Measurements from ENCODE around the gene CACNA1G.
A peak's percentile ranks its signal among the peaks of the same experiment; 100 is the strongest.

Gene CACNA1G

GRCh38 chr17:50549256-50549941 lies 11.1 kb upstream of the CACNA1G start:
- DNase-seq = no peak

DNA sequence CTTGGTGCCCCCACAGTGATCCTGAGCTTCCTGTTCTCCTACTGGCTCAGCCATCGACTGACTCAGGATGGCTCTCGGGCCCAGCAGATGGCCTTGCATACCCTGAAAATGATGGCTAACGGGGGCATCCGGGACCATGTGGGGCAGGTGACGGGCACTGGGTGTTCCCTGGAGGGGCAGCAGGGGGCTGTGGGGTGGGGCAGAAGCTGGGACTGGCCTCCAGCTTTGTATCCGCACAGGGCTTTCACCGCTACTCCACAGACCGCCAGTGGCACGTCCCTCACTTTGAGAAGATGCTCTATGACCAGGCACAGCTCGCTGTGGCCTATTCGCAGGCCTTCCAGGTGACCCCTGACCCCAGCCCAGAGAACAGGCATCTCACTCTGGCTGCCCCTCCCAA lies 10.5 kb upstream of the CACNA1G start:
- no peak for DNase-seq

DNA sequence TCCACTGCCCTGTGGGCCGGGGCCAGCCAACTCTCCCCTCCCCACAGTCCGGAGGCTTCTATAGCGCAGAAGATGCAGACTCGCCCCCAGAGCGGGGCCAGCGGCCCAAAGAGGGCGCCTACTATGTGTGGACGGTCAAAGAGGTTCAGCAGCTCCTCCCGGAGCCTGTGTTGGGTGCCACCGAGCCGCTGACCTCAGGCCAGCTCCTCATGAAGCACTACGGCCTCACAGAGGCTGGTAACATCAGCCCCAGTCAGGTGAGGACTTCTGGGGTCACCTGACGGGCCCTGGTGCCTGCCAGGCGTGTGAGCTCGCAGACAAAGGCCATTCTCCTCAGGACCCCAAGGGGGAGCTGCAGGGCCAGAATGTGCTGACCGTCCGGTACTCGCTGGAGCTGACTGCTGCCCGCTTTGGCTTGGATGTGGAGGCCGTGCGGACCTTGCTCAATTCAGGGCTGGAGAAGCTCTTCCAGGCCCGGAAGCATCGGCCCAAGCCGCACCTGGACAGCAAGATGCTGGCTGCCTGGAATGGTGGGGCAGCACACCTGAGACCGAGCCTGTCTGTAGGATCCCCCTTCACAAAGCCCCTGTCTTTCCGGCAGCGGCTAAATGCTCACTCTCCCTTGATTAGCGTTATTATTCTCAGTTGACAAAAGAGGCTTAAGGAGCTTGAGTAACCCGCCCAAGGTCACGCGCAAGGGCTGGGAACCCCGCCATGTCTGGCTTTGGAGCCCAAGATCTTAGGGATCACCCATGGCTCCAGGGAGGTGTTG lies 9.7 kb upstream of the CACNA1G start:
- DNase-seq = peak; percentile 70

DNA sequence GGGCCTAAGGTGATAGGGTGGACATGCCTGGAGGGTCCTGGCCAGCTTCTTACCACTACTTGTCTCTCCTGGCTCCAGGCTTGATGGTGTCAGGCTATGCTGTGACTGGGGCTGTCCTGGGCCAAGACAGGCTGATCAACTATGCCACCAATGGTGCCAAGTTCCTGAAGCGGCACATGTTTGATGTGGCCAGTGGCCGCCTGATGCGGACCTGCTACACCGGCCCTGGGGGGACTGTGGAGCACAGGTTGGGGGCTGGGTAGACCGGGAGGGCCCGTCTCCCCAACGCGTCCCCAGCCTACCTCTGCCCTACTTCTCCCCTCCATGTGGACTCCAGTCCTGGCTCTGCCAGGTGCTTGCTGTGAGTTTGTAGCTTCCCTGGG lies 9.1 kb upstream of the CACNA1G start:
- no peak for DNase-seq

- DNase-seq = no peak
These were observed 8.6 kb upstream of the CACNA1G start for GRCh38 chr17:50551884-50552283.

DNA sequence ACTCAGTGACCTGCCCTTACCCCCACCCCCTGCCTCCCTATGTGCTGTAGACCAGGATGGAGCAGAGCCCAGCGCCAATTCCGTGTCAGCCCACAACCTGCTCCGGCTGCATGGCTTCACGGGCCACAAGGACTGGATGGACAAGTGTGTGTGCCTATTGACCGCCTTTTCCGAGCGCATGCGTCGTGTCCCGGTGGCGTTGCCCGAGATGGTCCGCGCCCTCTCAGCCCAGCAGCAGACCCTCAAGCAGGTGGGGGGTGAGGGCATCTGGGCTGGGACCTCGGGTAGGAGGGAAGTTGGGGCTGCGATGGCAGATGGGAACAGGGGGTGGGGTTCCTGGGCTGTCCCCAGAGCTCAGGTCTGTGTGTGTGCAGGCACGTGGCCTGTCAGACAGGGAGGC lies 6.3 kb upstream of the CACNA1G start:
- DNase-seq = no peak

GRCh38 chr17:50556803-50557202 lies 3.7 kb upstream of the CACNA1G start:
- DNase-seq = peak; percentile 85

DNA sequence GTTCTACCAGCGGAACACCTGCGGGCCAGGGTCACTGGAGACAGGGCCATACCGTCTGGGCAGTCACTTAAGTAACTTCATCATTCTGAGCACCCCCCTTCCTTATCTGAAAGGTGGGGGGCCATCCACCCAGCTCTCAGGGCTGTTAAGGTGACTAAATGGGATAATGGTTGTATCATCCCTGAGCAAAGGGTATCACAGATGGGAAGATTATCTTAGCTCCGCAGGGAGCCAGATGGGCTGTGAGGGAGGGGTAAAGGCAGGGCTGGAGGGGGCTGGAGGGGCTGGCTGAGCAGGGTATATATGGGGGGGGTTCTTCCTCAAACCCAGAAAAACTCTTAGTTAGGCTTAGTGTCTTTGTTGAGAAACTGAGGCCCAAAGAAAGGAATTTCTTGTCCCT lies 2.9 kb upstream of the CACNA1G start:
- no peak for DNase-seq

DNA sequence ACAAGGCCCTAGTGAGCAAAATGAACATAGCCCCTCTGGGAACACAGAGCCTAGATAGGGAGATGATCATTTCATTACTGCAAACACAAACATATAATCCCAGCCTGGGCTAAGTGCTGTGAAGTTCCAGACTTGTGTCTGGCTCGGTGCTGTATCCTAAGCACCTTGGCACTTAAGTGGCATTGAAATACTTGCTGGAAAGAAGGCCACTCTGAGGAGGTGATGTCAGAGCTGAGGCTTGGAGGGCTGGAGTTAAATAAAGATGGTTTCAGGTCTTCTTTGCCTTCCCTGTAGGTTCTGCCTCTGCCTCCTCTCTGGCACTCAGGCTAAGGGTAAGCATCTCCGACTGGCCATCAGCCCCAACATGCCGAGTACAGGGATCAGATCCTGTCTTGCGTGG lies 2.4 kb upstream of the CACNA1G start:
- no peak for DNase-seq

DNA sequence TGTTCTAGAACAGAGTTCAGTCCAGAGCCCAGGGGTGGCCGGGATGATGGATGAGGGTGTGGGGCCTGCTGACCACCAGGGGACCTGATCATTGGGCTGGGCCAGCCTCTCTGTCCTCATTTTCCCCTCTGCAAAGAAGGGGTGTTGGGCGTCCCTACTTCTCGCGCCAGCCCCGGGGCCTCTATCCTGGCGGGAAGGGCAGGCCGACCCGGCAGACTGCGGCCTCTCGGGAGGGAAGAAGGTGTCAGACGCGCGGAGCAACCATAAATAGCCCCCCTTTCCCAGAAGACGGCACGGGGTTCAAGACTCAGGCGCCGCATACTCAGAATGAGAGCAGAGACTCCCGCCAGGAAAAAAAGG lies 2.0 kb upstream of the CACNA1G start:
- no peak for DNase-seq

DNA sequence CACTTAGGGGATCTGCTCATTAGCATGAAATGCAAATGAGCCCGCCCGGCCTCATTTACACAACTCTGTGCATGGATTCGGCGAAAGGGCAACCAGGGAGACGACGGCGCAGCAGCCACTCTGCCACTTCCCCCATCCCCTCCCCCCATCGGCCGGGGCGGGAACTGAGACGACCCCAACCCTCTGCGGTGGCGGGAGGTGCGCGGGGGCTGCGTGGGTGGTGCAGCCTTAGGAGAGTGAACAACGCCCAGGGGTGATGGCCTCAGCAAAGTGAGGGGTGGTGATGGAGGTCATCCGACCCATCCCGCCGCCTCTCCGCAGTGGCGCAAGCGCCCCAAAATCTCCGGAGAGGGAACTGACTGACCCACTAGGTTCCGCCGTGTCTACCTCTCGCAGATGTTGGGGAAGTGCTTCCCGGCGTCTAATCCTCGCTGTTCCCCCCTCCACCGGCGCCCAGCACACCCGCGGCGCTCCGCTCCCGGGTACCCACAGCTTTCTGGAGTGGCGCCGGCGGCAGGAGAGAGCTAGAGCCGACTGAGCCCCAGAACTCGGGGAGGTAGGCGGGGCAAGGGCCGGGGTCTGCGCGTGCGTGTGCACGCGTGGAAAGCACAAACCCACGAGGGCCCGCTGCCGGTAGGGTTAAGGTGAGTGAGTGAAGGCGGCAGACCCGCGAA lies 1.4 kb upstream of the CACNA1G start:
- DNase-seq = no peak

GRCh38 chr17:50559674-50560184 lies 786 bp upstream of the CACNA1G start:
- peak; percentile 29 for DNase-seq

GRCh38 chr17:50560931-50561745 lies 623 bp downstream of the CACNA1G start:
- DNase-seq = no peak

GRCh38 chr17:50561746-50562141 lies 1.2 kb downstream of the CACNA1G start:
- no peak for DNase-seq

- no peak for DNase-seq
These were observed 2.0 kb downstream of the CACNA1G start for GRCh38 chr17:50562242-50563091.

GRCh38 chr17:50563092-50563511 lies 2.6 kb downstream of the CACNA1G start:
- no peak for DNase-seq

GRCh38 chr17:50564916-50565315 lies 4.4 kb downstream of the CACNA1G start:
- DNase-seq = no peak

DNA sequence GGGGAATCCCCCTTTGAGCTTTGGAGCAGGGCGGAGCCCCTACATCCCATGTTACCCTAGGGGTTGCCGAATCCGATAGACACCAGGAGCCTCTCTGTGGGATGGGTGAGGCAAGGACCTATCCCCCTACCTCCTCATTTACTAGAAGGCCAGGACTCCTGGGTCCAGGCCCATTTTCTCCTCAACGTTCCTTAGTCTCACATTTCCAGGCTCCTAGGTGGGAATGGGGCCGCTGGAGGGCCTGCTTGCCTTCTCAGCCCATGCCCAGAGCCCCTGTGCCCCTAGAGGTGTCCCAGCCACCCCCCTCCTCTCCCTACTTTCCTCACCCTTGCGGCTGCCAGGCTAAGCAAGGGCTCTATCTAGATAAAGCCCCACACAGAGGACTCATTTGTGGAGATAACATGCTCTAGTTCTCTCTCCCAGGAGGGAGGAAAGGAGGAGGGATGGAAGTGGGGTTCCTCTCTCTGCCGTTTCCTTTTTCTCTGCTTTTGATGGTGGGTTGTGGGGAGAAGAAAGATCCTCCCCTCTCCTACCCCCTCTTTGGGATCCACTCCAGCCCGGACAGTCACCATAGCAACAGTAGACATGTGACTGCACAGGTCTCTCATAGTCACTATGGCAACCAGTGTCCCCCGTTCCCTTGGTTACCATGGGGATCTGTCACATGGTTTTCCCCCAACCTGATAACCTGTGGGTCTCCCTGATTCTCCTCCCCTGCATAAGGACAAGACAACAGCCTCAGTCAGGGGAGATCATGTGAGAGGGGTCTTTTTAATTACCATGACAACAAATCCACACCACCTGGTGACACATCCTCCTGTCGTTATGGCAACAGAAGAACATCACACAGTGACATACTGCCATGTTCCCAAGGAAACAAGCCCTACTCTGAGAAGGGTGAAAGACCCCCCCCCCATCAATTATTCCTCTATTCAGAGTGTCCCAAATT lies 5.2 kb downstream of the CACNA1G start:
- no peak for DNase-seq

DNA sequence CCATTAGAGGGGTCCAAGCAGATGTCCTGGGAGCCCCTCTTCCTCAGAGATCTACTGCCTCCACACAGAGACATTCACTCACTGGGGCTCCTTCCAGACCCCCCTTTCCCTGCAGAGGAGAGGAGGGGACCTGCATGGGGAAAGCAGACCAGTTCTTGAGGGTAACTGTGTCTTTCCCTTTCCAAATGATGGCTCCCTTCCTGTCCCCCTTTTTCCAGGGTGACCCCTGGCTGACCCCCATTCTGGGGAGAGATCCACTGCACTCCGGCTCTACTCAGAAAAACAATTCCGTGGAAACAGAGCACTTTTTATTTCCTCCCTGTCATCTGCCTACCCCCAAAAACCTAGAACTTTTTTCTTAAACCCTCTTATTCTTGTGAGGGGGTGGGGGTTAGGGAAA lies 6.4 kb downstream of the CACNA1G start:
- DNase-seq = no peak

DNA sequence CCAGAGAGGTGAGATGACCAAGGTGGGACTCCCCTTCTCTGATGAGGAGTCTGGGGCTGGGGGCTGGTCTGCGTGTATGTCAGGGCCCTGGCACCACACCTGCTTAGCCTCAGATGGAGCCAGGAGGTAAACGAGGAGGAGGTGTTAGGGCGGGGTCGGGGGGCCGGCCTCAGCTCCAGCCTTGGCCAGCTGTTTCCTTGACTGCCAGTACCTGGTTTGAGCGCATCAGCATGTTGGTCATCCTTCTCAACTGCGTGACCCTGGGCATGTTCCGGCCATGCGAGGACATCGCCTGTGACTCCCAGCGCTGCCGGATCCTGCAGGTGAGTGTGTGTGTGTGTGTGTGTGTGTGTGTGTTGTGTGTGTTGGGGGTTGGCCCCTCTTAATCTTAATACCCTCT lies 8.1 kb downstream of the CACNA1G start:
- DNase-seq = no peak

GRCh38 chr17:50569592-50569991 lies 9.1 kb downstream of the CACNA1G start:
- DNase-seq = no peak
